WTC11 (cell line): ENCODE measurements around the gene NGB. TPM values are rescaled to one million over a fixed set of nuclear protein-coding genes. Genes with fewer than 3 reads are reported as not detected.

Experiments used
- CBFB ChIP-seq: sonication (generic); formaldehyde crosslinking; IDR thresholded peaks from 2 replicates; pipeline ENCODE4 v1.8.1; 2022; ENCODE audit warnings: mild to moderate bottlenecking, low read depth, missing genetic modification reagents
- ETV6 ChIP-seq: sonication (generic); formaldehyde crosslinking; IDR thresholded peaks from 2 replicates; pipeline ENCODE4 v1.8.1; 2022; ENCODE audit warnings: mild to moderate bottlenecking, missing genetic modification reagents
- GABPB1 ChIP-seq: sonication (generic); formaldehyde crosslinking; IDR thresholded peaks from 2 replicates; pipeline ENCODE4 v1.8.1; 2023; ENCODE audit warnings: mild to moderate bottlenecking, missing genetic modification reagents
- GRHL2 ChIP-seq: fragments of 250-450 bp; sonication (Bioruptor Pico); IDR thresholded peaks from 2 replicates; pipeline ENCODE4 v1.8.0; 2022; ENCODE audit warnings: mild to moderate bottlenecking, moderate library complexity; ENCODE audit not compliant: insufficient replicate concordance, severe bottlenecking
- HMGA2 ChIP-seq: fragments of 250-450 bp; sonication (Bioruptor Pico); IDR thresholded peaks from 2 replicates; pipeline ENCODE4 v1.4.0; 2021; ENCODE audit warnings: mild to moderate bottlenecking, moderate library complexity
- JAZF1 ChIP-seq: fragments of 250-450 bp; sonication (Bioruptor Pico); IDR thresholded peaks from 2 replicates; pipeline ENCODE4 v1.9.0; 2021; ENCODE audit warnings: moderate library complexity, mild to moderate bottlenecking, inconsistent platforms
- MXD4 ChIP-seq: fragments of 250-450 bp; sonication (Bioruptor Pico); IDR thresholded peaks from 2 replicates; pipeline ENCODE4 v1.8.0; 2021; ENCODE audit warnings: mild to moderate bottlenecking, moderate library complexity, borderline replicate concordance
- MYBL2 ChIP-seq: sonication (generic); formaldehyde crosslinking; IDR thresholded peaks from 2 replicates; pipeline ENCODE4 v1.8.1; 2023; ENCODE audit warnings: mild to moderate bottlenecking, moderate library complexity, missing genetic modification reagents
- NFATC4 ChIP-seq: fragments of 250-450 bp; sonication (Bioruptor Pico); IDR thresholded peaks from 2 replicates; pipeline ENCODE4 v1.9.0; 2021; ENCODE audit warnings: mild to moderate bottlenecking
- NR3C1 ChIP-seq: sonication (generic); formaldehyde crosslinking; conservative IDR thresholded peaks from 2 replicates; pipeline ENCODE4 v1.8.1; 2023; ENCODE audit warnings: low read depth, mild to moderate bottlenecking, missing genetic modification reagents
- SOX15 ChIP-seq: fragments of 250-450 bp; sonication (Bioruptor Pico); IDR thresholded peaks from 2 replicates; pipeline ENCODE4 v1.9.0; 2021; ENCODE audit warnings: mild to moderate bottlenecking
- SP1 ChIP-seq: sonication (generic); formaldehyde crosslinking; conservative IDR thresholded peaks from 2 replicates; pipeline ENCODE4 v1.8.1; 2022; ENCODE audit warnings: missing genetic modification reagents
- TP53 ChIP-seq: sonication (generic); formaldehyde crosslinking; IDR thresholded peaks from 2 replicates; pipeline ENCODE4 v1.8.1; 2023; ENCODE audit warnings: mild to moderate bottlenecking, missing genetic modification reagents
- ZNF138 ChIP-seq: sonication (generic); formaldehyde crosslinking; conservative IDR thresholded peaks from 2 replicates; pipeline ENCODE4 v1.8.1; 2022; ENCODE audit warnings: mild to moderate bottlenecking, moderate library complexity, missing genetic modification reagents
- ZNF232 ChIP-seq: sonication (generic); formaldehyde crosslinking; IDR thresholded peaks from 2 replicates; pipeline ENCODE4 v1.8.0; 2022; ENCODE audit warnings: mild to moderate bottlenecking, missing genetic modification reagents
- ZNF263 ChIP-seq: sonication (generic); formaldehyde crosslinking; IDR thresholded peaks from 2 replicates; pipeline ENCODE4 v1.8.1; 2022; ENCODE audit warnings: low read depth, mild to moderate bottlenecking, moderate library complexity, missing genetic modification reagents
- ZNF317 ChIP-seq: sonication (generic); formaldehyde crosslinking; IDR thresholded peaks from 2 replicates; pipeline ENCODE4 v1.8.1; 2023; ENCODE audit warnings: low read depth, mild to moderate bottlenecking, moderate library complexity, missing genetic modification reagents, borderline replicate concordance
- ZNF416 ChIP-seq: fragments of 250-450 bp; sonication (Bioruptor Pico); IDR thresholded peaks from 2 replicates; pipeline ENCODE4 v1.9.0; 2021; ENCODE audit warnings: mild to moderate bottlenecking, inconsistent platforms
- ZNF423 ChIP-seq: fragments of 250-450 bp; sonication (Bioruptor Pico); IDR thresholded peaks from 2 replicates; pipeline ENCODE4 v2.1.2; 2022; ENCODE audit warnings: mild to moderate bottlenecking, moderate library complexity
- total RNA-seq: library from RNA; stranded (reverse); gene quantifications from 3 replicates; pipeline ENCODE4 v1.2.3, GENCODE V29; 2021
- TF ChIP-seq, protein P1 (sequence below): fragments of 250-450 bp; sonication (Bioruptor Pico); IDR thresholded peaks from 2 replicates; pipeline ENCODE4 v1.9.0; 2021; ENCODE audit warnings: mild to moderate bottlenecking
- TF ChIP-seq, protein P2 (sequence below): sonication (generic); formaldehyde crosslinking; IDR thresholded peaks from 2 replicates; pipeline ENCODE4 v1.8.1; 2023; ENCODE audit warnings: mild to moderate bottlenecking, missing genetic modification reagents
- TF ChIP-seq, protein P3 (sequence below): sonication (generic); formaldehyde crosslinking; IDR thresholded peaks from 2 replicates; pipeline ENCODE4 v1.8.1; 2023; ENCODE audit warnings: mild to moderate bottlenecking, missing genetic modification reagents
- TF ChIP-seq, protein P4 (sequence below): sonication (generic); formaldehyde crosslinking; IDR thresholded peaks from 2 replicates; pipeline ENCODE4 v1.8.0; 2022; ENCODE audit warnings: mild to moderate bottlenecking, missing genetic modification reagents
- TF ChIP-seq, protein P5 (sequence below): fragments of 250-450 bp; sonication (Bioruptor Pico); conservative IDR thresholded peaks from 2 replicates; pipeline ENCODE4 v1.9.0; 2021; ENCODE audit warnings: mild to moderate bottlenecking
- TF ChIP-seq, protein P6 (sequence below): sonication (generic); formaldehyde crosslinking; conservative IDR thresholded peaks from 2 replicates; pipeline ENCODE4 v1.8.1; 2023; ENCODE audit warnings: mild to moderate bottlenecking, low read depth, missing genetic modification reagents, moderate library complexity
- TF ChIP-seq, protein P7 (sequence below): sonication (generic); formaldehyde crosslinking; IDR thresholded peaks from 2 replicates; pipeline ENCODE4 v1.8.0; 2023; ENCODE audit warnings: mild to moderate bottlenecking, missing genetic modification reagents

NGB gene
- total RNA-seq, 1 experiment from 2014 or later: 0.33 TPM

DNA sequence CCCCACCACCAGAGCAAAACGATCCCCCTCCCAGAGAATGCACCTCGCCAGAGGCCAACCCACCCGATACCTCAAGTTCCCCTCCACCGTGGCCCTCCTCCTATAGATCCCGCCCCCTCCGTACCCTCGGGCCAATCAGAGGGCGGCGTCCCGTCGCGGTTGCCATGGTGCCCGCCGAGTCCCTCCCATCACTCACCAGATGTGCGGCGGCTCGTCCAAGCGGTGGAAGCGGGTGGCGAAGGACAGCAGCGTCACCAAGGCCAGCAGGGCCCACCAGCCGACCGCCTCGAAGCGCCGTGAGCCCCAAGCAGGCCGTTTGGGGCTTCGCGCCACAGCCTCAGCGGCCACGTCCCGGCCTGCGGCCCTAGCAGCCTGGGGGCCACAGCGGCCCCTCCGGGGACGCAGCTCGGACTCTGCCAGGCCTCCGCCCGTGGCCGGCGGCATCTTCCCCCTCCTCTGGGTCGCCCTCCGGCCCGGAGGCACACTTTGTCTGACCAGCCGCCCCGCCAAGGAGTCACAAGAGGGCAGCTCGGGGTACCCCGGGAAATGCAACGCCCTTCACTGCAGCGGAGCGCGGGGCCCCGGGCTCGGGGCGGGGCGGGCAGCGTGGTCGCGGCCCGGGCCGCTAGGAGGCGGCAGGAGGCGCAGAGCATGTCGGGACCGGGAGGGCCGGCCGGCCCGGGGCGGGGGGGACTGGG, 49.4 kb upstream of the NGB start, which contains the start of gene POMT2 (continued):
- no peak for TF ChIP-seq NR3C1 (CRISPR knock-in tag)
- TF ChIP-seq CBFB (CRISPR knock-in tag): no peak
- TF ChIP-seq MXD4 (CRISPR knock-in tag): no peak
- no peak for TF ChIP-seq JAZF1 (CRISPR knock-in tag)
- TF ChIP-seq GRHL2: no peak
- TF ChIP-seq, protein P1, sequence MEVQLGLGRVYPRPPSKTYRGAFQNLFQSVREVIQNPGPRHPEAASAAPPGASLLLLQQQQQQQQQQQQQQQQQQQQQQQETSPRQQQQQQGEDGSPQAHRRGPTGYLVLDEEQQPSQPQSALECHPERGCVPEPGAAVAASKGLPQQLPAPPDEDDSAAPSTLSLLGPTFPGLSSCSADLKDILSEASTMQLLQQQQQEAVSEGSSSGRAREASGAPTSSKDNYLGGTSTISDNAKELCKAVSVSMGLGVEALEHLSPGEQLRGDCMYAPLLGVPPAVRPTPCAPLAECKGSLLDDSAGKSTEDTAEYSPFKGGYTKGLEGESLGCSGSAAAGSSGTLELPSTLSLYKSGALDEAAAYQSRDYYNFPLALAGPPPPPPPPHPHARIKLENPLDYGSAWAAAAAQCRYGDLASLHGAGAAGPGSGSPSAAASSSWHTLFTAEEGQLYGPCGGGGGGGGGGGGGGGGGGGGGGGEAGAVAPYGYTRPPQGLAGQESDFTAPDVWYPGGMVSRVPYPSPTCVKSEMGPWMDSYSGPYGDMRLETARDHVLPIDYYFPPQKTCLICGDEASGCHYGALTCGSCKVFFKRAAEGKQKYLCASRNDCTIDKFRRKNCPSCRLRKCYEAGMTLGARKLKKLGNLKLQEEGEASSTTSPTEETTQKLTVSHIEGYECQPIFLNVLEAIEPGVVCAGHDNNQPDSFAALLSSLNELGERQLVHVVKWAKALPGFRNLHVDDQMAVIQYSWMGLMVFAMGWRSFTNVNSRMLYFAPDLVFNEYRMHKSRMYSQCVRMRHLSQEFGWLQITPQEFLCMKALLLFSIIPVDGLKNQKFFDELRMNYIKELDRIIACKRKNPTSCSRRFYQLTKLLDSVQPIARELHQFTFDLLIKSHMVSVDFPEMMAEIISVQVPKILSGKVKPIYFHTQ: no peak
- TF ChIP-seq, protein P2, sequence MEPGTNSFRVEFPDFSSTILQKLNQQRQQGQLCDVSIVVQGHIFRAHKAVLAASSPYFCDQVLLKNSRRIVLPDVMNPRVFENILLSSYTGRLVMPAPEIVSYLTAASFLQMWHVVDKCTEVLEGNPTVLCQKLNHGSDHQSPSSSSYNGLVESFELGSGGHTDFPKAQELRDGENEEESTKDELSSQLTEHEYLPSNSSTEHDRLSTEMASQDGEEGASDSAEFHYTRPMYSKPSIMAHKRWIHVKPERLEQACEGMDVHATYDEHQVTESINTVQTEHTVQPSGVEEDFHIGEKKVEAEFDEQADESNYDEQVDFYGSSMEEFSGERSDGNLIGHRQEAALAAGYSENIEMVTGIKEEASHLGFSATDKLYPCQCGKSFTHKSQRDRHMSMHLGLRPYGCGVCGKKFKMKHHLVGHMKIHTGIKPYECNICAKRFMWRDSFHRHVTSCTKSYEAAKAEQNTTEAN (CRISPR knock-in tag): no peak
- TF ChIP-seq GABPB1: no peak
- TF ChIP-seq, protein P3, sequence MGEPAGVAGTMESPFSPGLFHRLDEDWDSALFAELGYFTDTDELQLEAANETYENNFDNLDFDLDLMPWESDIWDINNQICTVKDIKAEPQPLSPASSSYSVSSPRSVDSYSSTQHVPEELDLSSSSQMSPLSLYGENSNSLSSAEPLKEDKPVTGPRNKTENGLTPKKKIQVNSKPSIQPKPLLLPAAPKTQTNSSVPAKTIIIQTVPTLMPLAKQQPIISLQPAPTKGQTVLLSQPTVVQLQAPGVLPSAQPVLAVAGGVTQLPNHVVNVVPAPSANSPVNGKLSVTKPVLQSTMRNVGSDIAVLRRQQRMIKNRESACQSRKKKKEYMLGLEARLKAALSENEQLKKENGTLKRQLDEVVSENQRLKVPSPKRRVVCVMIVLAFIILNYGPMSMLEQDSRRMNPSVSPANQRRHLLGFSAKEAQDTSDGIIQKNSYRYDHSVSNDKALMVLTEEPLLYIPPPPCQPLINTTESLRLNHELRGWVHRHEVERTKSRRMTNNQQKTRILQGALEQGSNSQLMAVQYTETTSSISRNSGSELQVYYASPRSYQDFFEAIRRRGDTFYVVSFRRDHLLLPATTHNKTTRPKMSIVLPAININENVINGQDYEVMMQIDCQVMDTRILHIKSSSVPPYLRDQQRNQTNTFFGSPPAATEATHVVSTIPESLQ (CRISPR knock-in tag): no peak
- no peak for TF ChIP-seq ZNF232
- no peak for TF ChIP-seq HMGA2 (CRISPR knock-in tag)
- TF ChIP-seq, protein P4, sequence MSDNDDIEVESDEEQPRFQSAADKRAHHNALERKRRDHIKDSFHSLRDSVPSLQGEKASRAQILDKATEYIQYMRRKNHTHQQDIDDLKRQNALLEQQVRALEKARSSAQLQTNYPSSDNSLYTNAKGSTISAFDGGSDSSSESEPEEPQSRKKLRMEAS (CRISPR knock-in tag): no peak
- no peak for TF ChIP-seq ZNF263 (CRISPR knock-in tag)
- 0 out of 2 replicates have a peak, but pooled peaks have one; percentile 16 for TF ChIP-seq ZNF138 (CRISPR knock-in tag)
- TF ChIP-seq, protein P5, sequence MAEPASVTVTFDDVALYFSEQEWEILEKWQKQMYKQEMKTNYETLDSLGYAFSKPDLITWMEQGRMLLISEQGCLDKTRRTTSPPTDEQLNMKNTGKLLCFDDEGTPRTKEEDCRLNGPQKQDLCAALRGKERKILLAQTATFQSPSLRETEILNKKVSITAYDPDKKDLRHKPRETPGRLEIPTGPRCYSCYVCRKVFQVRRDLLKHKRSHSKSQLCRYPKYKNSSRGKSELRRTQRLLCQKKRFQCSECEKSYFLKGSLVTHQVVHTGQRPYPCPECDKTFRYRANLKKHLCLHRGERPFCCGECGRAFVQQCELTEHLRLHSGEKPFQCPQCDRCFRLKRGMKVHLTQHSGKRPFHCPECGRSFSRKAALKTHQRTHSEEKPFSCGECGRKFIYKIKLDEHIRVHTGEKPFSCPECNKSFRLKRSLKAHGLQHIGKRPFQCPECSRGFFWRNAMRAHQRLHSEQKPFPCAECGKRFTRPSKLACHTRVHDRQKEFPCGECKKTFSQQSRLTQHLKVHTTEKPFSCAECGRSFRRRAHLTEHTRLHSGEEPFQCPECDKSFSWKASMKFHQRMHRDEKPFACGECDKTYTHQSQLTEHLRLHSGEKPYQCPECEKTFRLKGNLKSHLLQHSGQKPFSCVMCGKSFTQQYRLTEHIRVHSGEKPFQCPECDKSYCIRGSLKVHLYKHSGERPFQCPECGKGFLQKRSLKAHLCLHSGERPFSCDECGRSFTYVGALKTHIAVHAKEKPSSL (CRISPR knock-in tag): no peak
- TF ChIP-seq, protein P6, sequence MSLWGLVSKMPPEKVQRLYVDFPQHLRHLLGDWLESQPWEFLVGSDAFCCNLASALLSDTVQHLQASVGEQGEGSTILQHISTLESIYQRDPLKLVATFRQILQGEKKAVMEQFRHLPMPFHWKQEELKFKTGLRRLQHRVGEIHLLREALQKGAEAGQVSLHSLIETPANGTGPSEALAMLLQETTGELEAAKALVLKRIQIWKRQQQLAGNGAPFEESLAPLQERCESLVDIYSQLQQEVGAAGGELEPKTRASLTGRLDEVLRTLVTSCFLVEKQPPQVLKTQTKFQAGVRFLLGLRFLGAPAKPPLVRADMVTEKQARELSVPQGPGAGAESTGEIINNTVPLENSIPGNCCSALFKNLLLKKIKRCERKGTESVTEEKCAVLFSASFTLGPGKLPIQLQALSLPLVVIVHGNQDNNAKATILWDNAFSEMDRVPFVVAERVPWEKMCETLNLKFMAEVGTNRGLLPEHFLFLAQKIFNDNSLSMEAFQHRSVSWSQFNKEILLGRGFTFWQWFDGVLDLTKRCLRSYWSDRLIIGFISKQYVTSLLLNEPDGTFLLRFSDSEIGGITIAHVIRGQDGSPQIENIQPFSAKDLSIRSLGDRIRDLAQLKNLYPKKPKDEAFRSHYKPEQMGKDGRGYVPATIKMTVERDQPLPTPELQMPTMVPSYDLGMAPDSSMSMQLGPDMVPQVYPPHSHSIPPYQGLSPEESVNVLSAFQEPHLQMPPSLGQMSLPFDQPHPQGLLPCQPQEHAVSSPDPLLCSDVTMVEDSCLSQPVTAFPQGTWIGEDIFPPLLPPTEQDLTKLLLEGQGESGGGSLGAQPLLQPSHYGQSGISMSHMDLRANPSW (CRISPR knock-in tag): no peak
- no peak for TF ChIP-seq NFATC4 (CRISPR knock-in tag)
- no peak for TF ChIP-seq TP53
- no peak for TF ChIP-seq ZNF416 (CRISPR knock-in tag)
- TF ChIP-seq ZNF423 (CRISPR knock-in tag): no peak
- no peak; the same call in 1 of the 2 replicates for TF ChIP-seq MYBL2 (CRISPR knock-in tag)
- no peak for TF ChIP-seq SOX15 (CRISPR knock-in tag)
- 0 out of 2 replicates have a peak, but pooled peaks have one; percentile 21 for TF ChIP-seq ETV6 (CRISPR knock-in tag)
- TF ChIP-seq, protein P7, sequence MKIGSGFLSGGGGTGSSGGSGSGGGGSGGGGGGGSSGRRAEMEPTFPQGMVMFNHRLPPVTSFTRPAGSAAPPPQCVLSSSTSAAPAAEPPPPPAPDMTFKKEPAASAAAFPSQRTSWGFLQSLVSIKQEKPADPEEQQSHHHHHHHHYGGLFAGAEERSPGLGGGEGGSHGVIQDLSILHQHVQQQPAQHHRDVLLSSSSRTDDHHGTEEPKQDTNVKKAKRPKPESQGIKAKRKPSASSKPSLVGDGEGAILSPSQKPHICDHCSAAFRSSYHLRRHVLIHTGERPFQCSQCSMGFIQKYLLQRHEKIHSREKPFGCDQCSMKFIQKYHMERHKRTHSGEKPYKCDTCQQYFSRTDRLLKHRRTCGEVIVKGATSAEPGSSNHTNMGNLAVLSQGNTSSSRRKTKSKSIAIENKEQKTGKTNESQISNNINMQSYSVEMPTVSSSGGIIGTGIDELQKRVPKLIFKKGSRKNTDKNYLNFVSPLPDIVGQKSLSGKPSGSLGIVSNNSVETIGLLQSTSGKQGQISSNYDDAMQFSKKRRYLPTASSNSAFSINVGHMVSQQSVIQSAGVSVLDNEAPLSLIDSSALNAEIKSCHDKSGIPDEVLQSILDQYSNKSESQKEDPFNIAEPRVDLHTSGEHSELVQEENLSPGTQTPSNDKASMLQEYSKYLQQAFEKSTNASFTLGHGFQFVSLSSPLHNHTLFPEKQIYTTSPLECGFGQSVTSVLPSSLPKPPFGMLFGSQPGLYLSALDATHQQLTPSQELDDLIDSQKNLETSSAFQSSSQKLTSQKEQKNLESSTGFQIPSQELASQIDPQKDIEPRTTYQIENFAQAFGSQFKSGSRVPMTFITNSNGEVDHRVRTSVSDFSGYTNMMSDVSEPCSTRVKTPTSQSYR (CRISPR knock-in tag): no peak
- TF ChIP-seq ZNF317: no peak
- no peak for TF ChIP-seq SP1 (CRISPR knock-in tag)
